Small intestine (tissue), 7 donors: ENCODE results near the gene LHFPL6. TPM values are rescaled to one million over a fixed set of nuclear protein-coding genes. Genes with fewer than 3 reads are reported as not detected.

Source experiments
- DNase-seq, 2 donors: peaks; one replicate each; pipeline versions ENCODE4 v3.0.0 to v3.0.0-alpha.2; 2013
- FAIRE-seq: peaks from 2 replicates; lab custom pipeline; 2012; peaks lifted over from hg19 to GRCh38; lab: Jason Lieb, UNC
- H3K27ac ChIP-seq, 3 donors: one replicate each; pipeline ENCODE4 v1.5.1; 2013; ENCODE audit warnings: low read length in 2 of 3, mild to moderate bottlenecking in 2 of 3, control low read depth in 1 of 3, inconsistent platforms in 1 of 3, low read depth in 1 of 3, moderate library complexity in 1 of 3
- H3K27me3 ChIP-seq, 3 donors: one replicate each; pipeline ENCODE4 v1.6.1; 2013; ENCODE audit warnings: low read length in 3 of 3, inconsistent platforms in 1 of 3; ENCODE audit not compliant: control insufficient read depth in 3 of 3, insufficient read depth in 3 of 3
- H3K36me3 ChIP-seq, 3 donors: one replicate each; pipeline ENCODE4 v1.6.1; 2013; ENCODE audit warnings: low read length in 3 of 3, inconsistent platforms in 1 of 3, low read depth in 1 of 3, mild to moderate bottlenecking in 1 of 3, moderate library complexity in 1 of 3; ENCODE audit not compliant: control insufficient read depth in 3 of 3, insufficient read depth in 2 of 3
- H3K4me1 ChIP-seq, 3 donors: one replicate each; pipeline ENCODE4 v1.6.1; 2013; ENCODE audit warnings: low read length in 2 of 3, inconsistent platforms in 1 of 3, low read depth in 1 of 3, mild to moderate bottlenecking in 1 of 3, moderate library complexity in 1 of 3; ENCODE audit not compliant: control insufficient read depth in 3 of 3, insufficient read depth in 2 of 3
- H3K4me3 ChIP-seq, 3 donors: one replicate each; pipeline ENCODE4 v1.5.1; 2013; ENCODE audit warnings: low read length in 3 of 3, control low read depth in 1 of 3, inconsistent platforms in 1 of 3, low read depth in 1 of 3, mild to moderate bottlenecking in 1 of 3, moderate library complexity in 1 of 3
- H3K9me3 ChIP-seq, 2 donors: one replicate each; pipeline ENCODE4 v1.6.1; 2013; ENCODE audit warnings: low read depth in 1 of 2, low read length in 1 of 2; ENCODE audit not compliant: control insufficient read depth in 2 of 2, insufficient read depth in 1 of 2
- WGBS, 3 donors: extraction: QIAGEN DNeasy Blood & Tissue Kit; methylation state at CpG; one replicate each; pipeline ENCODE4 v1.1.7; 2013; 5-methylcytosine and 5-hydroxymethylcytosine counted together
- polyA plus RNA-seq, 4 donors: library from polyadenylated mRNA; stranded (reverse) in 3 of 4; unstranded in 1 of 4; fragments of 200-250 nt in 3 of 4; fragments of 120-200 nt in 1 of 4; gene quantifications; one replicate each; pipeline versions ENCODE4 v1.2.1 to v1.2.3, GENCODE V29; 2013
- donor health status: healthy with polysubstance abuse.
- donor health status: control.
- donor health status: control.
- donor health status: Bipolar disorder and iron deficiency.
- donor health status: healthy.

LHFPL6 gene
- polyA plus RNA-seq, 4 donors, result 0.22 to 19.9 (median 5.1) TPM

- Histone ChIP-seq H3K27ac (no peak overlapping the region), H3K27me3 (no peaks in the 10 kb centered on the region), H3K36me3 (no peaks in the 10 kb centered on the region), H3K4me1 (no peaks in the 10 kb centered on the region), H3K4me3 (no peak overlapping the region), H3K9me3 (no peaks in the 10 kb centered on the region)
- WGBS, 3 donors, result 73 to 83% (median 75%) methylated on average over 4 of the region's 4 CpGs
- FAIRE-seq, result no peak
- no peak for DNase-seq
These were observed 266.8 kb downstream of the LHFPL6 start for GRCh38 chr13:39336207-39336606.

GRCh38 chr13:39335721-39336120 lies 267.3 kb downstream of the LHFPL6 start:
- no peaks in the 10 kb centered on the region for H3K36me3 ChIP-seq
- no peaks in the 10 kb centered on the region for H3K9me3 ChIP-seq
- no peak for FAIRE-seq
- 23 to 34% (median 32%) methylated on average over 3 of the region's 3 CpGs for WGBS, 3 donors
- no peaks in the 10 kb centered on the region for H3K27me3 ChIP-seq
- DNase-seq, result no peak
- no peak overlapping the region for H3K4me3 ChIP-seq
- no peak overlapping the region for H3K27ac ChIP-seq
- no peaks in the 10 kb centered on the region for H3K4me1 ChIP-seq

GRCh38 chr13:39330504-39330903 lies 272.5 kb downstream of the LHFPL6 start:
- Histone ChIP-seq H3K27ac (no peak overlapping the region), H3K4me1 (no peaks in the 10 kb centered on the region), H3K9me3 (no peaks in the 10 kb centered on the region), H3K4me3 (no peak overlapping the region), H3K27me3 (no peaks in the 10 kb centered on the region), H3K36me3 (no peaks in the 10 kb centered on the region)
- 93 to 94% (median 94%) methylated on average over 2 of the region's 2 CpGs for WGBS, 3 donors
- no peak for DNase-seq
- no peak for FAIRE-seq

GRCh38 chr13:39329182-39329639 lies 273.8 kb downstream of the LHFPL6 start:
- FAIRE-seq (no peak), DNase-seq (peak in 1 of 2 donors; percentile 24)
- no peak overlapping the region for H3K27ac ChIP-seq
- H3K36me3 ChIP-seq, result no peaks in the 10 kb centered on the region
- H3K4me1 ChIP-seq, result no peaks in the 10 kb centered on the region
- H3K9me3 ChIP-seq, result no peaks in the 10 kb centered on the region
- 17 to 54% (median 41%) methylated on average over 5 of the region's 5 CpGs for WGBS, 3 donors
- no peaks in the 10 kb centered on the region for H3K27me3 ChIP-seq
- no peak overlapping the region for H3K4me3 ChIP-seq

GRCh38 chr13:39327172-39327479 lies 275.9 kb downstream of the LHFPL6 start:
- WGBS, 3 donors, result 83 to 95% (median 84%) methylated on average over 1 of the region's 1 CpG
- no peak overlapping the region for H3K4me3 ChIP-seq
- H3K27me3 ChIP-seq, result no peaks in the 10 kb centered on the region
- H3K27ac ChIP-seq, result no peak overlapping the region
- no peaks in the 10 kb centered on the region for H3K9me3 ChIP-seq
- H3K36me3 ChIP-seq, result no peaks in the 10 kb centered on the region
- FAIRE-seq (no peak), DNase-seq (no peak)
- no peaks in the 10 kb centered on the region for H3K4me1 ChIP-seq

GRCh38 chr13:39326469-39327171 lies 276.4 kb downstream of the LHFPL6 start:
- H3K36me3 ChIP-seq, result no peaks in the 10 kb centered on the region
- DNase-seq, result no peak
- no peaks in the 10 kb centered on the region for H3K4me1 ChIP-seq
- 75 to 84% (median 80%) methylated on average over 4 of the region's 4 CpGs for WGBS, 3 donors
- H3K27ac ChIP-seq, result no peak overlapping the region
- H3K9me3 ChIP-seq, result no peaks in the 10 kb centered on the region
- FAIRE-seq, result no peak
- no peaks in the 10 kb centered on the region for H3K27me3 ChIP-seq
- no peak overlapping the region for H3K4me3 ChIP-seq

- DNase-seq, result no peak
- no peak for FAIRE-seq
- Histone ChIP-seq H3K27me3 (no peaks in the 10 kb centered on the region), H3K36me3 (no peaks in the 10 kb centered on the region), H3K4me3 (no peak overlapping the region), H3K27ac (no peak overlapping the region), H3K4me1 (no peaks in the 10 kb centered on the region), H3K9me3 (no peaks in the 10 kb centered on the region)
- WGBS, 3 donors, result 92 to 97% (median 95%) methylated on average over 4 of the region's 4 CpGs
These were observed 278.1 kb downstream of the LHFPL6 start for GRCh38 chr13:39324806-39325311.

GRCh38 chr13:39322836-39323585 lies 280.0 kb downstream of the LHFPL6 start:
- no peak overlapping the region for H3K27ac ChIP-seq
- DNase-seq (no peak), FAIRE-seq (no peak)
- WGBS, 3 donors, result 71 to 75% (median 71%) methylated on average over 3 of the region's 3 CpGs
- H3K27me3 ChIP-seq, result no peaks in the 10 kb centered on the region
- no peaks in the 10 kb centered on the region for H3K9me3 ChIP-seq
- H3K4me3 ChIP-seq, result no peak overlapping the region
- no peaks in the 10 kb centered on the region for H3K36me3 ChIP-seq
- H3K4me1 ChIP-seq, result no peaks in the 10 kb centered on the region
